HepG2 (cell line): ENCODE results near the gene BCDIN3D. TPM values are rescaled to one million over a fixed set of nuclear protein-coding genes. Genes with fewer than 3 reads are reported as not detected.
A peak's percentile ranks its signal among the peaks of the same experiment; 100 is the strongest.

Experiments used
- ARID3A ChIP-seq: IDR thresholded peaks from 2 replicates; pipeline ENCODE4 v1.6.1; 2012; ENCODE audit warnings: low read depth, low read length, improper control_type of control experiment
- HOXA3 ChIP-seq: sonication (generic); formaldehyde crosslinking; IDR thresholded peaks from 2 replicates; pipeline ENCODE4 v1.5.0; 2020; ENCODE audit warnings: missing genetic modification reagents
- MTERF4 ChIP-seq: sonication (generic); formaldehyde crosslinking; IDR thresholded peaks from 2 replicates; pipeline ENCODE4 v1.8.0; 2023; ENCODE audit warnings: mild to moderate bottlenecking, missing genetic modification reagents
- NCOA1 ChIP-seq: sonication (generic); formaldehyde crosslinking; IDR thresholded peaks from 2 replicates; pipeline ENCODE4 v1.9.0; 2021; ENCODE audit warnings: missing genetic modification reagents
- PHF8 ChIP-seq: sonication (generic); formaldehyde crosslinking; IDR thresholded peaks from 2 replicates; pipeline ENCODE4 v1.5.0; 2020; ENCODE audit warnings: missing genetic modification reagents
- POLR2AphosphoS5 ChIP-seq: IDR thresholded peaks from 2 replicates; pipeline ENCODE4 v1.6.1; 2012; ENCODE audit warnings: low read depth, low read length
- SNAPC4 ChIP-seq: sonication (generic); formaldehyde crosslinking; IDR thresholded peaks from 2 replicates; pipeline ENCODE4 v1.4.0; 2020; ENCODE audit warnings: mild to moderate bottlenecking, missing genetic modification reagents
- STAT5B ChIP-seq: sonication (generic); formaldehyde crosslinking; IDR thresholded peaks from 2 replicates; pipeline ENCODE4 v1.4.0; 2020; ENCODE audit warnings: missing genetic modification reagents
- SYNCRIP ChIP-seq: fragments of 200-400 bp; formaldehyde crosslinking; IDR thresholded peaks from 2 replicates; pipeline ENCODE4 v1.6.1; 2018; ENCODE audit warnings: mild to moderate bottlenecking, low read depth, low read length; ENCODE audit not compliant: insufficient read depth
- TAF15 ChIP-seq: fragments of 200-400 bp; formaldehyde crosslinking; IDR thresholded peaks from one replicate; pipeline ENCODE4 v1.6.1; 2018; ENCODE audit warnings: mild to moderate bottlenecking, low read depth, low read length; ENCODE audit not compliant: poor library complexity, severe bottlenecking
- UBTF ChIP-seq: sonication (generic); formaldehyde crosslinking; IDR thresholded peaks from 2 replicates; pipeline ENCODE4 v1.4.0; 2020; ENCODE audit warnings: mild to moderate bottlenecking, missing genetic modification reagents
- ZMYM4 ChIP-seq: sonication (generic); formaldehyde crosslinking; IDR thresholded peaks from 2 replicates; pipeline ENCODE4 v1.8.1; 2023; ENCODE audit warnings: mild to moderate bottlenecking, missing genetic modification reagents
- ZNF414 ChIP-seq: sonication (generic); formaldehyde crosslinking; IDR thresholded peaks from 2 replicates; pipeline ENCODE4 v1.5.0; 2020; ENCODE audit warnings: missing genetic modification reagents
- ZNF598 ChIP-seq: sonication (generic); formaldehyde crosslinking; IDR thresholded peaks from 2 replicates; pipeline ENCODE4 v1.5.1; 2020; ENCODE audit warnings: mild to moderate bottlenecking, missing genetic modification reagents, borderline replicate concordance
- ZNF782 ChIP-seq: sonication (generic); formaldehyde crosslinking; IDR thresholded peaks from 2 replicates; pipeline ENCODE4 v1.4.0; 2020; ENCODE audit warnings: missing genetic modification reagents, mild to moderate bottlenecking, borderline replicate concordance
- polyA plus RNA-seq, 8 experiments: library from polyadenylated mRNA; depleted of rRNA in 3 of 8; stranded (reverse) in 7 of 8; unstranded in 1 of 8; fragments of >200 nt; fragmentation: Illumina TruSeq in 4 of 8; extraction: Trizol in 4 of 8; gene quantifications; 2 replicates each; pipeline versions ENCODE4 v1.2.1 to v1.2.3, GENCODE V29; 2011 to 2016; ENCODE audit warnings: low read depth in 4 of 8, missing spikeins in 1 of 8, mixed read lengths in 1 of 8; ENCODE audit not compliant: insufficient read depth in 1 of 8
- total RNA-seq, 5 experiments: library from RNA; depleted of rRNA; stranded (reverse); fragments of >200 nt; fragmentation: Illumina TruSeq; extraction: Trizol; gene quantifications; 2 replicates each; pipeline ENCODE4 v1.2.3, GENCODE V29; 2016; ENCODE audit warnings: low read depth in 1 of 5

BCDIN3D gene
- total and polyA plus RNA-seq, 2 of the 13 experiments (the other 11 are each of a cell fraction or from before 2014, with no cell fraction given) = 2.2 to 2.5 TPM

- TF ChIP-seq STAT5B (CRISPR knock-in tag) (no peak), MTERF4 (CRISPR knock-in tag) (peak; percentile 62; the same call in 1 of the 2 replicates), ZMYM4 (CRISPR knock-in tag) (peak; percentile 45; the same call in 1 of the 2 replicates), UBTF (CRISPR knock-in tag) (peak; percentile 52; the same call in 1 of the 2 replicates), ARID3A (no peak), ZNF782 (0 out of 2 replicates have a peak, but pooled peaks have one; percentile 13), ZNF414 (CRISPR knock-in tag) (no peak), NCOA1 (CRISPR knock-in tag) (no peak), SYNCRIP (no peak), TAF15 (no peak), PHF8 (CRISPR knock-in tag) (peak; percentile 82), HOXA3 (peak; percentile 21; the same call in 1 of the 2 replicates), POLR2AphosphoS5 (peak; percentile 47), ZNF598 (CRISPR knock-in tag) (0 out of 2 replicates have a peak, but pooled peaks have one; percentile 60), SNAPC4 (no peak)
Measured at GRCh38 chr12:49827401-49828099, 15.4 kb downstream of the BCDIN3D start (continued).
